HG03060 (cell line): Measurements from ENCODE around the gene SNRNP35.
"Not testable (repeated sequence)": the region's sequence is repeated elsewhere in the genome, so short reads cannot be mapped to it uniquely, and the experiment has no call there.

Experiments
- ATAC-seq: cut with Tn5 transposase; IDR thresholded peaks from one replicate; pipeline ENCODE4 v1.9.1; 2021; ENCODE audit warnings: low read depth, moderate number of reproducible peaks; ENCODE audit not compliant: unreplicated experiment

The SNRNP35 gene

GRCh38 chr12:123487428-123487827 lies 29.5 kb downstream of the SNRNP35 start:
- ATAC-seq, result no peak

- no peak for ATAC-seq
These were observed 30.7 kb downstream of the SNRNP35 start for GRCh38 chr12:123488539-123489230.

DNA sequence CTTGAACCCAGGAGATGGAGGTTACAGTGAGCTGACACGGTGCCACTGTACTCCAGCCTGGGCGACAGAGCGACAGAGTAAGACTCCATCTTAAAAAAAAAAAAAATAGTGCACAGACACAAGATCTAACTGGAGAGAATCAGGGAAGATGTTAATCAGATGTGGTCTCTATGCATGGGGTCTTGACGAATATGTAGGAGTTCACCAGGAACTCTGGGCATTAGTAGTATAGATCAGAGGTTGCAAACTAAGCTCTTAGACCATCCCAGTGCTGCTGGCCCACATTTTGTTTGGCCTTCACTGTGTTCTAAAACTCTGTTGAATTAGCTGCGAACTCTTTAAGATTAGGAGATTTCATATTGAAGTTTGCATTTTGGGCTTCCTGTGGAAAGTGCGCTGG lies 31.6 kb downstream of the SNRNP35 start:
- ATAC-seq, result no peak

DNA sequence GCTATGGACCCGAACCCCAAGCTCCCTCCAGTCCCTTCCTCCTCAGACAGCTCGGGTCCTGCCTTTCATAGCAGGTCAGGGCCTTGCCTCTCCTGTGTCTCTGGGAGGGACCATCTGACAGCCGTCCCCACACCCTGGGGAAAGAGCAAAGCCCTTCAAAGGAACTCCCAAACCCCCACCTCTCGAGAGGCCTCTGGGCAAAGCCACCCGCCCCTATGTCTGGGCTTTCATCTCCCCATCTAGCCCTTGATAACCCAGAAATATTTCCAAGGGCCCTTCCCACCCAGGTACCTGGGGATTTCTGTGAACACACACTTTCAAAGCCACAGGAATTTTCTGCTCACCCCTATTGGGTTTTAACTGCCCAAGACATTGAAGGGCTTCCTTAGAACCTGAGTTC lies 32.1 kb downstream of the SNRNP35 start:
- ATAC-seq, result no peak

GRCh38 chr12:123491056-123491455 lies 33.1 kb downstream of the SNRNP35 start:
- no peak for ATAC-seq

DNA sequence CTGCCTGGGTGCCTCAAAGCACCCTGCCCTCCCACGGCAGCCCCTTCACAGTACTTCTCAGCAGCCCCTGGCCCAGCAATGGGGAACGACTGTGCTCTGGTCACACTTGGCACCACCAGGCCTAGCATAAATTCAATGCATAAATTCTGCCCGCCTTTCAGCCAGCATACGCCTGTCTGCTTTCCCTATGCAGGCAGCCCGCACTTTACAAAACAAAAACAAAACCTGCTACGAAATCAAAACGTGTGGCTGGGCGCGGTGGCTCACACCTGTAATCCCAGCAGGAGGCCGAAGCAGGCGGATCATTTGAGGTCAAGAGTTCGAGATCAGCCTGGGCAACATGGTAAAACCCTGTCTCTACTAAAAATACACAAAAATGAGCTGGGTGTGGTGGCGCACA lies 33.5 kb downstream of the SNRNP35 start:
- ATAC-seq, result no peak

- not testable (repeated sequence) for ATAC-seq
These were observed 34.5 kb downstream of the SNRNP35 start for GRCh38 chr12:123492339-123493039.

DNA sequence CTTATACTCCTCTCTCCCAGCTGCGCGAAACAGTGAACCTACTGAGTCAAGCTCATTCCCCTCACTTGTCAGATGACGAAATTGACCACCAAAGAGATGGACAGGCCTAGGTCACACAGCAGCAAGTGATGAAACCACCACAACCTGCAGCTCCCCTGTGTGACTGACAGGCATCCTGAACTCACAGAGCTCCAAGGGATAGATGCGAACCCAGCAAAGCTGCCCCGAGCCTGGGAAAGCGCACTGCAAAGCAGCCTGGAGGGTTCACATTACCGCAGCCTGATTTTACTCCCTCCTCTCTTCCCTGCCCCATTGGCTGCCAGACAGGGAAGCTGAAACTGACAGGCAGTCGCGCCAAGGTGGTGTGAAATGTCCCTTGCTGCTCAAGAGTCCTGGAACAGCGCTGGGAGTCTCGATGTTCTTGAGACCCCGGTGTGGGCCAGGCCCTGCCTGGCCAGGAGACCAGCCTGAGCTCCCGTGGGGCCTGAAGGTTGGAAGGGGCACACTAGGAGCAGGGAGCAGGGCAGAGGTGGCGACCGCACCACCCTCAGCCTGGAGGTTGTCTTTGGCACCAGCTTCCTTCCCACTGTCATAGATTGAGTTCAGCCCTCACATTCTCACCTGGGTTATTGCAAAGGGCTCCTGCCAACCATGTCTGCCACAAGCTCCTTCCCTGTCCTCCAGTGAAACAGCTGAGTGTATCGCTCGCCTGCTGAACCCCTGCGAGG lies 36.3 kb downstream of the SNRNP35 start:
- ATAC-seq, result no peak

GRCh38 chr12:123497065-123497464 lies 39.1 kb downstream of the SNRNP35 start:
- ATAC-seq, result no peak

GRCh38 chr12:123498126-123498825 lies 40.3 kb downstream of the SNRNP35 start:
- ATAC-seq, result no peak

DNA sequence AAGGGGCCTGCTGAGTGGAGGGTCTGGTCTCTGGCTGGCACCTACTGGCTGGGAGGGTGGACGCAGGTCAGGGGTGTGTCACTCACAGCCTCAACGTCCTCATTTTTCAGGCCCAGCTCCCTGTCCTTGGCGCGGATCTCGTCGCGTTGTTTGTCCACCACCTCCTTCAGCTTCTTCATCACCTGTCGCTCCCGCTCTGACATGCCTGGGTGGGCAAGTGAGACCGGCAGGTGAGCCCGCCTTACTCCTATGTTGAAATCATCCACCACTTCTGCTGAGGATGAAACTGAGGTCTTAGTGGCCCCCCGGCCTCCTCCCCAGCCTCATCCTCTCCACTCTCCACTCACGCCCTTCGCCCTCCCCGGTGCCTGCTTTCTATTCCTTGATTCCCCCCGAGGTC lies 41.4 kb downstream of the SNRNP35 start:
- ATAC-seq, result no peak

DNA sequence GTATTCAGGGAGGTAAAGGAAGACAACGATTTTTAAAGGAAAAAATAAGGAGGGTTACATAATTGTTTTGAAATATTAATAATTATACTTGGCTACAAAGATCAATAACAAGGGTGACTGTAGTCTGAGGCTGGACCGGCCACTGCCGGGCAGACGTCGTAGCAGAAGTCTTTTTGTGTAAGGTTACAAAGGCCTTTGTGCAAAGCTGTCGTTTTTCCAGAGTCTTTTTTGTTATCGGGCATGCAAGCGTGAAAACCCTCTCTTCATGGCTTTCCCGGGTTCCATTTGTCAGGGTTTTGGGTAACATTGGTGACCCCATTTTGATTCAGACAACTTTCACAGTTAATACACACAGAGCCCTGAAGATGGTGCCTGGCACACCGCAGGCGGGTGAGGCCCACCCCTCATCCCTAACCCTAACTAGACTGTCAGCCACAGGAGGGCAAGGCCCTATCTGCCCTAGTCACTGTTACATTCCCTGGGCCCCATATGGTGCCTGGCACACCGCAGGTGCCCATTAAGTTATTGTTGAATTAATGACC lies 44.3 kb downstream of the SNRNP35 start:
- no peak for ATAC-seq

DNA sequence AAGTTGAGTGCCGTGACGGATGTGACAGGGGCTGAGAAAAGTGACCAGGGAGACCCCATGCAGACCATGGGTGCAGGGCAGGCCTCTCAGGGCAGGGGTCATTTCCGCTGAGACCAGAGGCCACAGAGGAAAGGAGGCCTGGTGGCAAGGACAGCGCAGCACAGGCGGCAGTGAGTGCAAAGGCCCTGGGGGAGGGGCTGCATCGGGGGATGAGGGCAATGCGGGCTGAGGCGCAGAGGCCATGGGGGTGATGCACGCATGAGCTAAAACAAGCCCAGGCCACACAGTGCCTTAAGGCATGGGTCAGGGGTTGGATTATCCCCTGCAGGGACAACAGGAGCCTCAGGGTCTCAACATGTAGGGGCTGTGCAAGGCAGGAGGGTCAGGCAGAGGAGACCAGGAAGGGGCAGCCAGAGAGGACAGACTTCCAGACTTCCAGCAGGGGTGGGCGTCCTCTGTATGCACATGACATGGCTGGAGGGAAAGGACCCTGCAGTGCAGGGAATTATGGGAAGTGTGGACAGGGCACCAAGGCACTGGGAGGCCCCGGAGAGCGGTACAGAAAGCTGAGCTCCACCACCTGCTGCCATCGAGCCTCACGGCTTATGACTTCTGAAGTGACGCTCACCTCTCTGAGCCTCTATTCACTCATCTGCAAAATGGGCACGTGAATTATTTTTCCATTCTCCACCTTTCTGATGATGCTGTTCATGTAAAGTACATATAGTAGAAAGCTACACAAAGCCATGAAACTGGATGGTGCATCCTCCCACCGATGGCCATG lies 48.3 kb downstream of the SNRNP35 start:
- ATAC-seq, result no peak

GRCh38 chr12:123506843-123507236 lies 48.9 kb downstream of the SNRNP35 start:
- ATAC-seq, result no peak

DNA sequence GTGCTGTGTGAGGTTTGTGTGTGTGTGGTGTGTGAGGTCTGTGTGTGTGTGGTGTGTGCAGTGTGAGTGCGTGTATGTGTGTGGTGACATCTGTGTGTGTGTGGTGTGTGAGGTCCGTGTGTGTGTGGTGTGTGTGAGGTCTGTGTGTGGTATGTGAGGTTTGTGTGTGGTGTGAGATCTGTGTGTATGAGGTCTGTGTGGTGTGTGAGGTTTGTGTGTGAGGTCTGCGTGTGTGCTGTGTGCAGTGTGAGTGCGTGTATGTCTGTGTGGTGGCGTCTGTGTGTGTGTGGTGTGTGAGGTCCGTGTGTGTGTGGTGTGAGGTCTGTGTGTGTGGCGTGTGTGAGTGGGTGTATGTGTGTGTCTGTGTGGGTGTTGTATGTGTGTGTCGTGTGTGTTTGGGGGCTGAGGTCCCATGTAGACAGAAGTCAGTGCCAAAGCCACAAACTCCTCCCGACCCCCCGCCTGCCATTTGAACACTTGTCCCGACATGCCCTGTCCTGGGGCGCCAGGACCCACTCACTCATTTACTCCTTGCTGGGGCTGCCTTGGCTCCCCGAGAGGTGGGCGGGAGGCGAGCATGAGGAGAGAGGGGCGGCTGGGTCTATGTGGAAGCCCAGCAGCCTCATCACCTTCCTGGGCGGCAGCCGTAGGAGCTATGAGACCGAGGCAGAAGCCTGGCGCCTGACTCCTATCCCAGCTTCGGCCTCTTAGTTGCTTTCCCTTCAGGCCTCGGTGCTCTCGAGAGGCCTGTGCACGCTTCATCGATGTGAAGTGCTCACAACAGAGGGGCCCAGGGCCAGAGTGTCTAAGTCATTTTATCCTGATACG lies 55.1 kb downstream of the SNRNP35 start:
- ATAC-seq, result no peak

DNA sequence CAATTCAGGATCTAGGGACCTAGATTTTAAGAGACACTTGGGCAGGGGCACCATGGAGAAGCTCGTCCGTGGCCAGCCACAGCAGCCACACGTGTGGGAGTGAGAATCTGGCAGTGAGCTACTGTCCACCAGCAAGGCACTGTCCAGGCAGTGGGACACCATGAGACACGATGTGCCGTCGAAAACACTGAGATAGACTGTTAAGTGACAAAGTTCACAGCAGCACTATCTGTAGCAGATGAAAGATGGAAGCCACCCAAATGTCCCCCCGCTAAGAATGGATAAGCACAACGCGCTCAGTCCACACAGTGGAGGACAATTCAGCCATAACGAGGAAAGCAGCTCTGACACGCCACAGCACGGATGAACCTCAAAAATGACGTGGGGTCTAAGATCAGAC lies 55.9 kb downstream of the SNRNP35 start:
- no peak for ATAC-seq

DNA sequence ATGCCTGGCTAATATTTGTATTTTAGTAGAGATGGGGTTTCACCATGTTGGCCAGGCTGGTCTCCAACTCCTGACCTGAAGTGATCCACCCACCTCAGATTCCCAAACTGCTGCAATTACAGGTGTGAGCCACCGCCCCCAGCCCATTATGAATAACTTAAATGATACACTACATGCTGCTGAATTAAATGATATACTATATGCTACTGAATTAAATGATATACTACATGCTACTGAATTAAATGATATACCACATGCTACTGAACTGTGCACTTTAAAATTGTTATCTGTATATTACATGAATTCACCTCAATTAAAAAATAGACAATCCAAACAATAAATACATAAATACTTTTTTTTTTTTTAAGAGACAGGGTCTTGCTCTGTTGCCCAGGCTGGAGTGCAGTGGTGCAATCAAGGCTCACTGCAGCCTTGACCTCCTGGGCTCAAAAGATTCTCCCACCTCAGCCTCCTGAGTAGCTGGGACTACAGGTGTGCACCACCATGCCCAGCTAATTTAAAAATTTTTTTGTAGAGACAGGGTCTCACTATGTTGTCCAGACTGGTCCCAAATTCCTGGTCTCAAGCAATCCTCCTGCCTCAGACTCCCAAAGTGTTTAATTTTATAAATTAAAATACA lies 56.8 kb downstream of the SNRNP35 start:
- not testable (repeated sequence) for ATAC-seq

- no peak for ATAC-seq
These were observed 58.4 kb downstream of the SNRNP35 start for GRCh38 chr12:123516216-123516780.
